GM10847 (cell line): ENCODE results near the gene VTI1A.

Experiments
- POLR2A ChIP-seq: IDR thresholded peaks from 2 replicates; pipeline ENCODE4 v1.6.1; 2011; ENCODE audit not compliant: insufficient read length; ENCODE audit errors: extremely low read depth

Gene VTI1A

DNA sequence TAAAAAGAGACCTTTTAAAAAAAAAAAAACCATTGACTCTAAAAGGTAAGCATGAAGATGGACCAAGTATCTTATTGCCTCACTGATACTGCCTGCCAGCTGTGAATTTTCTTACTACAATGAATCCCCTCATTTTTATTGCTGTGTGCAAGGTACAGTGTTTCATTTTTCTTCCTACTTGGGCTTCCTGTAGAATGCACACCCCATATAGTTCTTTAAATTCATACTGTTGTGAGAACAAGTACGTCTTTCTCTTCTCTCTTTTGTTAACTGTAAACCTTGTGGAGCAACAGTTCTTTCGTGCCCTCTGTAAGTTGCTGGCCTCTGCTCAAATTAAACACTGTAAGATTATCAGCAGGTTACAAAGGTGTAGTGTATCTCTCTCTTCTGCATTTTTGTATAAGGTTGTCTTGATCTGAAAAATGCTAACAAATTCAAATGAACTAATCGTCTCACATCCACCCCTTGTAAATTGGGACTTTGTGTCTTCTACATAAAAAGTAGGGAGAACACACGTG, 105.6 kb downstream of the VTI1A start:
- TF ChIP-seq POLR2A = no peak

DNA sequence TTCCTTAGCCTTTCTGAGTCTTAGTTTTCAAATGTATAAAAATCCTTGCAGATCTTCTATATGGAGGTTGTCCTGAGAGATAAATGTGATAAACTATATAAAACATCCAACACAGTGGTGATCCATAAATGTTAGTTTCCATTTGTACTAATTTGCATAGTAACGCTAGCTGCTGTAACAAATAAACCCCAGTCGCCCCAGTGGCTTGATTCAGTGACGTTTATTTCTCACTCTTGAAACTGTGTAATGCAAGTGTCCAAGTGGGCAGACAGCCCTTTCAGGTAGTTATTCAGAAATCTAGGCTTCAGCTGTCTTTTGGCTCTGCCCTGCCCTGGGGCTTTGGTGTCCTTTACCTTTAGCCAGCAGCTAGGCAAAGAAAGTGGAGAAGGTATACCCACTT, 106.3 kb downstream of the VTI1A start:
- no peak for TF ChIP-seq POLR2A

DNA sequence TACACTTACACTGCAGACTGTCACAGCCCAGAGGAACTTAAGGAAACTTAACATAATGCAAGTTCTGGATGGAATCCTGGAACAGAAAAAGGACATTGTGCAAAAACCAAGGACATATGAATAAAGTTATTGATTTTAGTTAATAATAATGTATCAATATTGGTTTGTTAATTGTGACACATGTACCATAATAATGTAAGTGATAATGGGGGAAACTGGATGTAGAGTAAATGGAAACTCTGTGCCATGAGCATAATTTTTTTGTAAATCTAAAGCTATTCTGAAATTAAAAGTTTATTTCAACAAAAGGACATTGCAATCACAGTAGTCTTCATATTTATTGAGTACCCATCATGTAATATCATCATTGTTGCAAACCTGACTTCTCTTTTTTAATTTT, 107.2 kb downstream of the VTI1A start:
- TF ChIP-seq POLR2A = no peak

DNA sequence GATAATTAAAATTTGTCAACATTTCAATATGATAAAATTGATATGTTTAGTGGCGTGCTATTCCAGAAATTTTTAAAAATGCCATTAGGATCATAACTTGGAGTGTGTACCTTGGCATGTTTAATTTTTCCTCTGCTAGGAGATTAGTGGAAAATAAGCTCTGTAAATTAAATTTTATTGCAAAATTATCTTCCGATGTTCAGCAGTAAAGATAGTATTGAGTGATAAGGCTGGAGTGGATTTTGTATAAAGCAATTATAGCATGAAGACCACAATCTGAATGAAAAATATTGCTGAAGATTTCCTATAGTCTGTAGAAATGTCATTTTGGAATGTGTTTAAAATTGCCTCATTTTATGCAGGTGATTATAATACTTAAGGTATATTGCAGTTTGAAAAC, 110.2 kb downstream of the VTI1A start:
- no peak for TF ChIP-seq POLR2A

DNA sequence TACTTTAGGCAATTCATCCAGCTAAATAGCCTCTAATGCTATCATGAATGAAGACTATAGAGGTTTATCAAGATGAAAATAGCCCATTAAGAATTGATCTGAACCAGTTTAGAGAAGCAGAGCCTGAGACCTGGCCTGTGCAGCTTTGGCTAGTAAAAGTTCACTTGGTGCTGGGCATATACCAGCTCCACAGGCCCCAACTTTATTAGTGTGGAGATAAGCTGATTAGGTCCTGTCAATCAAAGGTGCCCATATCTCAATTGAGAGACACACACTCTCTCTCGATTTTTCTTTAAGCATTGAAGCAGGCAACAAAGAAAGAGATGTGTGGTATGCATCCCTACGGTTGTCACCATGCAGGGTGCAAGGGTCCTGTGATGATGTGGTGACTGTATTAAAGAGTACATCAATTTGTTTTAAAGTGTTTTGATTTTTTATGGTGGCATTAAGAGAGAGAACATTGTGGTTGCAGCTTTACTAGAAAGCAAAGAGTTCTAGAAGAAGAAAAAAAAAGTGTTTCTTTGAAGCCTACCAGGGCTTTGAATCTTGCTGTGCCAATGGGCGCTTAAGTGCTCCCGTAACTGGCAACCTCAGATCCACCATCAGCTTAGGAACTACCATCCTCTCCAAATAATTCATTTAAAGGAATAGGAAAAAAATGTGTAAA, 111.6 kb downstream of the VTI1A start:
- TF ChIP-seq POLR2A = no peak

DNA sequence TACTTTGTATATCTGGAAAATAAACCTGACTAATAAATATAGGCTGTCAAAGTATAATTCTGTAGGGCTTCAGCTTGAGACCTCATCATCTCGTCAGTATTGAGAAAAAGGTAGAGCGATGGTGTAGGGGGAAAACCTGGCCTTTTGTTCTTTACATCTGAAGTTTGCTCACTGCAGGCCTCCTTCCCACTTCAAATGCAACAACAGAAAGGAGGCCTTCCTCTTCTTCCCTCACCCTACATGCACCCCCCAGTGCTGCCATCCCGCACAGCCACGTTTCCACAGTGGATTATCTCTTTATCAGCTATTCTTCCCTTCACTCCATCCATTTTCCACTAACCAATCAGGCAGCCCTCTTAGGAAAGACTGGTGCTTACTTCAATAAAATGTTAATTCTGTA, 112.3 kb downstream of the VTI1A start:
- no peak for TF ChIP-seq POLR2A

DNA sequence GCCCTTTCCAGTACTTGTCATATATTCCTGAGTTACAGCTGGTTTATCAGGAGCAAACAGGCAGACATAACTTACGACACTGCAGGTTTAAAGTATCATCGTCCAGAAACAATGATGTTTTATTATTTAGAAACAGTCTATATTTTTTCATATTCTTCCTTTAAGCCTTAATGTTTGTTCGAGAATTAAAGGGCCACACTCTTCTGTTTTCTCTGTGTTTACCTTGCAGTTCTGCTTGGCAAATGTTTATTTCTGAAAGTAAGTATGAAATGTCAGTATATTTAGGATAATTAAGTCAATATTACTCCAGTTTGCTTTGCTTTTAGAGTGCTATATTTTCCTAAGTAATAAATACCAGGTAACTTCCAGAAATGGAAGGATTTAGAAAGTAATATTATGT, 115.1 kb downstream of the VTI1A start:
- TF ChIP-seq POLR2A = no peak

DNA sequence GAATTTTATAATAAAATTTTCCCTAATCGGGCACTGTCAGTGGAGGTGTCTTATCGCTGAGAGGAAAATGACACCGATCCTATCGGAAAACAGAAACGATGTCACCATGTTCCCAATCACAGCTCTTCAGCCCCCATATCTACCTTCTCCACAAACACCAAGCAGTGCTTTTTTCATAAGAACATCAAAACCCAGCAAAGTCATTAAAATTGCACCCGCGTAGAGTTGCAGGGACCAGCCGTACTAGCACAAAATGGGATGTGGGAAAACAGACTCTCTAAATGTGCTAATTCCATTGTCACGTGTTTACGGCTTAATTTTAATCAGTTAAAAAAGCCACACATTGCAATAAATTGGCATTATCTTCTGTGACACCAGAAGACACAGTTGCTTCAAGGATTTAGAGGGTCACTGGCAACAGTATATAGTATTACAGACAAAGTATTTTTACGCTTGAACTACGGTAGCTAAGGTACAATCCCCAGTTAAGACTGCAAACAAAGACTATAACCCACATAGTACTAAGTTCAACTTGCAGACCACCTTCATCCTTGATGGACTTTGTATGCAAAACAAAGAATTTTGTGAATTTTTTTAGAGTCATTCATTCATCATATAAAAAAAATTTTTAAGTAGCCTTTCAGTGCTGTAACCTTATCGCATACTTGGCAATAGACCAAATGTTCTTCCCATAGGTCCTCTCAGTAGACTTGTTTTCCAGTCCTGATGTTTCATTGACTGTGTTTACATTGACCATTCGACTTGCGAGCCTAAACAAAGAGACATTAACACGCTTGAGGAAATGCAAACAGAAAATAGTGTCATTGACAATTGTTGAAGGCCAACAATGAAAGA, 116.0 kb downstream of the VTI1A start:
- TF ChIP-seq POLR2A = no peak

DNA sequence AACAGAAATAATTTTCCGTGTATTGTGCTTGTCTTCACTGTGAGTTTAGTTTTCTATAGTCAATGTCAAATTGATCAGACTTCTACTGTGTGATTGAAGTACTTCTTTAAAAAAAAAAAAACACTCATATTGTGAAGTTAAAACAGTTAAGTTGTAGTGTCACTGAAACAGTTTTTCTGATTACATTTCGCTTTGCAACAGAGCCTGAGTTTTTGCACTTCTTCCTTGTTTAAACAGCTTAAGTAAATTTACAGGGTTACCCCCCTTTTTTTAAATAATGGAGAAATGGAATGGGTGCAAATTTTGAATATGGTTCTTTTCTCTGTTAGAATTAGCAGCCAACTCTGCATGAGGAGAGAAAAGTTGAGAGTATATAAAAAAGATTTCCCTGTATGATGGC, 117.3 kb downstream of the VTI1A start:
- TF ChIP-seq POLR2A = no peak

DNA sequence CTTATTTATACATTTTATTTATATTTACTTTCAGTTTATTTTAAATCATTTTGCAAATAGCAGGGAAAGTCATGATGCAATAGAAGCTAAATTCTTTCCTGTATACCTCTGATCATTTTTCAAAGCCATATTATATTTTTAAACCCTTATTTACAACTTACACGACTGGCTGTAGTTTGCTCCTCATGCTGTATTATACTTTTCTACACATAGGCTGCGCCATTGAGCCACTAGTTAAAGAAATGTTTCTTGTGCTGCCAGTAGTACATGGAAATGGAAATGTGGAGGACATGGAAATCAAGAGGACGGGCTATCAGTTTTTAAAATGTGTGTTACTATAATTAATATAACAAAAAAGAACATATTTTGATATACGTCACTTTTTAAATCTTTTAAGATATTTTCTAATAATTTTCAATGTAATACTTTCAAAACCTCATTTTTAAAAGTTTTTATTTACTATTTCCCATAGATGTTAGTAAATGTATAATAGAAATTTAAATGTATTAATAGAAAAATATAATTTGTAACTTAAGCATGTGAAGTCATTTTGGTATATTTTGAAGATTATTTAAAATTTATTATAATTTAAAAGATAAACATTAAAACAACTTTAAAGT, 118.5 kb downstream of the VTI1A start:
- no peak for TF ChIP-seq POLR2A

DNA sequence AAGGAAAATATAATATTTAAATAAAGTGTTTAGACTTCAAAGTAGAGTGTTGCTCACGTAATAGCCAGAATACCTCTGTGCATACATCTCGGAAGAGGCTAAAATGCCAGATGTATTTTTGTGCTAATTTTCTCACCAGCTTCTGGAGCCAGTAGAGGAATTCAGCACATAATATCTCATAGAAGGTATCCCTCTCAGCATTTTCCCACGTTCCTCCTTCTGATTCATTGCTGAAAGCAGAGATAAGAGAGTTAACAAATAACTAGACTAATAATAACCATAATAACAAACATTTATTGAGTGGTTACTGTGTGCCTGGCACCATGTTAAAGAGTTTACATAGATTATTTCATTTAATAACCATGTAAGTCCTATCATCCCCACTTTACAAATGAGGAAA, 123.6 kb downstream of the VTI1A start:
- TF ChIP-seq POLR2A = no peak

DNA sequence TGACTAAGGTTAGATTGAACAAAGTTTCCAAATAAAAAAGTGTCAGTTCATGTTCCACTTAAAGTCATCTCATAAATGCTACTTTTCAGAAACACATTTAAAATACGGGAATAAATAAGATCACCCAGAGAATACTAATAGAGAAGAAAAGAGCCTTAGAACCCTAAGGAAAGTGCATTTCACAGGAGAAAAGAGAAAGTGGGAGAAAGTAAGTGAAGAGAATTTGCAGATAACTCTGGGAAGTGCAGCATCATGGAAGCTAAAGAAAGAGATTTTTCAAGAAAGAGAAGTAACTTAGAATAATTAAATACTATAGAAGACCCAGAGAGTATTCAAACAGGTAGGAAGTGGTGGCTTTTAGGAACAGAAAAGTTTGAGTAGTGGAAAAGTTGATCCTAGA, 132.6 kb downstream of the VTI1A start:
- TF ChIP-seq POLR2A = no peak

DNA sequence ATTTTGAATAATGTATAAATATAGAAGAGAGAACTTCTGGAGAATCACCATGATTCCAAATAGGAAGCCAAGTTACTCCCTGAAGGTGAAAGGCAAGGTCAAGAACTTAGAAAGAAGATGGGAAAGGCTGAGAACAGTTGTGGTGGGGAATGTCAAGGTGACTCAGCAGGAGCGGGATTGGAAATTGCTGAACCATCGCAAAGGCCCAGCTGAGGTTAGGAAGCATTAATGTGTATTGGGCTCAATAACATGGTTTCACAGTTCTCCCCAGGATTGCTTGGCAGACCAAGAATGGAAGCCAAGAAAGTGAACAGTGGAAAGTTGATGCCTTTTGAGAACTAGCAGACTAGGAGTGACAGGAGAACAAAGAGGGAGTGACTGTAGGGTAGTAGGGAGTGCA, 133.3 kb downstream of the VTI1A start:
- TF ChIP-seq POLR2A = no peak

DNA sequence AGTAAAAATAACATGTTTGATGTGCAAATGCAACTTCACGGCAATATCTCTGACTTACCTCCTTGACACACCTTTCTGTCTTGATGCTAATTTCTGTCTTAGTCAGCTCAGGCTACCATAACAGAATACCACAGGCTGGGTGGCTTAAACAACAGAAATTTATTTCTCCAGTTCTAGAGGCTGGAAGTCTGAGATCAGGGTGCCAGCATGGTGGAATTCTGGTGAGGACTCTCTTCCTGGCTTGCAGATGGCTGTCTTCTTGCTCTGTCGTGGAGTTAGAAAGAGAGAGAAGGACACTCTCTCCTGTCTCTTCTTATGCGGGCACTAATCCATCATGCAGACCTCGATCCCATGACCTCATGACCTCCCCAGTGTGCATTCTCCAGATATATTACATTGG, 134.9 kb downstream of the VTI1A start:
- TF ChIP-seq POLR2A = no peak

DNA sequence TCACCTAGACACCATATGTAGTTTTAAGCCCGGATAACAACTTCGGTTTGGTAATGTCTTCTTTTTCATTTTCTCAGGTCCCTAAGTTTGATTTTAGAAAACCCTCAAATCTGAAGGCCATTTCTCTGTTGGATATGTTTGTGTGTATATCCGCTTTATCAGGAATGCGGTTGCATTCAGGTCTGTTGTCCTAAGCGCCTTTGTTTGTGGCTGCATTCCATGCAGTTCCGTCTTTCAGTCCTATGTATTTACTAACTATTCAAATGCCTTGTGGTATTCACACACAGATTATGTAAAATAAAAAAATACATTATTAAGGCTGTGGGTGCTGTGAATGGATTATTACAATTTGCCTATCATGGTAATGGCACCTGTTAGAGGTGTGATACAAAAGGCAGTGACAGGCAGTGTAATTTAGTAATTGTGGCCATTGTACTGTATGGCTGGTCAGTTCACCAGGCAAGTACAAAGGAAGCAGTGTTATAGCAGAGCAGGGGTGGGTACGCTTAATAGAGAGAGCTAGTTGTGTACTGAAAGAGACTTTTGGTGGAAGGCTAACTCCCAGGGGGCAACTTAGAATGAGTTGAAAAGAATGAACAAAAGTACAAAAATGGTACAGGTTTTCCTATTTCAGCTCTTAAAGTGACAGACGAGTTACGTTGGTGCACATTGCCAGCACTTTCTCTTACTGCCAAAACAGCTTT, 136.4 kb downstream of the VTI1A start:
- no peak for TF ChIP-seq POLR2A

DNA sequence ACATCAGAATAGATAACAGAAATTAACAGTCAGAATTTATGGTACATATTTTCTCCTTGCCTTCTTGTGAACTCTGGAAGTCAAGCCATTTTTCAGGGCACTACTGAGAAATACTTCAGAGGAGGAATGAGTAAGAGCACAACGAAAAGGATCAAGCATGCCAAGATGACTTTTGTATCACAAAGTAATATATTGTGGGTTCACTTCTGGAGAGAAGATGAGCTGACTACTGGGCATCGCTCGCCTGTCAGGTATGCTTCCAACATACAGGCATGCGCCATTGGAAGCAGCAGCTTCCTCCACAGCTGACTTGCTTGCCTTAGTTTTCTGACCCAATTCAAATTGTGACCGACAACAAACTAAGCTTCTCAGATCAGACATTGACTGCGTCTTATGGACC, 137.3 kb downstream of the VTI1A start:
- TF ChIP-seq POLR2A = no peak

DNA sequence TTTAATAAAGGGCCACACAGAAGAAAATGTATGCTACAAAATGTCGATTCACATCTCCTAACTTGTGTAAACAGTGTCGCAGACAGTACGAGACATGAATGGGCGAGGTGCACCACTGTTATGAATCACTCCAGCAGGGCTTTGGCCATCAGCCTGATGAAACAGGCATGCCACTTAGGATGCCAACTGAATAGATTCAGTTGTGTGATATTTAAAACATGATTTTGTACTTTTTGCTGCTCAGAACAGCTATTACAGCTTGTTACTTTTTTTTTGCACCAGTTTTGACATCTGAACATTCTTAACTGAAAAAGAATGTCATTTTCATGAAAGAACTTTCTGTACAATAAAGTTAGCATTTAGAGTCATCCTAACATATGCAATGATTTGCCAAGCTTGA, 138.1 kb downstream of the VTI1A start:
- no peak for TF ChIP-seq POLR2A
